Testis (tissue), 2 donors: ENCODE data around the gene EYS.

Source experiments
- POLR2A ChIP-seq: fragments of 450-650 bp; IDR thresholded peaks from one replicate; pipeline ENCODE4 v1.6.1; 2017; ENCODE audit warnings: antibody characterized with exemption, mild to moderate bottlenecking, moderate library complexity
- TF ChIP-seq, protein P1 (sequence below), 3 experiments: fragments of 450-650 bp in 2 of 3; fragments of 200-600 bp in 1 of 3; sonication (generic) in 1 of 3; IDR thresholded peaks; one replicate each; pipeline ENCODE4 v1.5.1; 2016 to 2019; ENCODE audit warnings: antibody characterized with exemption in 3 of 3, mild to moderate bottlenecking in 2 of 3, moderate library complexity in 1 of 3

DNA sequence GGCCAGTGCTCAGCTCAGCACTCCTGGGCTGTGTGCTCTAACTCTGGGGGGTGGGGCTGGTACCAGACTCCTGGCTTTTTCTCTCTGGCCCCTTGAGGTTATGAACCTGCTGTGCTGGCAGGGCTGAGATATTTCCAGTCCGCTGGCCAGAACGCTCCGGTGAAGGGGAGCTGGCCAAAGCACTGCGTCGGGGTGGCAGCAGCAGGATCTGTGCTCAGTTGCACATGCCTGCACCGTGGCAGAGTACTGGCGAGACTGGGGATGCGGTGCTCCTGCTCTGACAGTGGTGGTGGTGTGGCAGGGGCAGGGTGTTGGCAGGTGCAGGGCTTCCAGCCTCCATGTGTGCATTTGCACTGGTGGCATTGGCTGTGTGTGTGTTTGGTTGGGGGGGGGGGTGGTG is 1697.0 kb downstream of the EYS start:
- no peak for TF ChIP-seq POLR2A
- TF ChIP-seq, protein P1, sequence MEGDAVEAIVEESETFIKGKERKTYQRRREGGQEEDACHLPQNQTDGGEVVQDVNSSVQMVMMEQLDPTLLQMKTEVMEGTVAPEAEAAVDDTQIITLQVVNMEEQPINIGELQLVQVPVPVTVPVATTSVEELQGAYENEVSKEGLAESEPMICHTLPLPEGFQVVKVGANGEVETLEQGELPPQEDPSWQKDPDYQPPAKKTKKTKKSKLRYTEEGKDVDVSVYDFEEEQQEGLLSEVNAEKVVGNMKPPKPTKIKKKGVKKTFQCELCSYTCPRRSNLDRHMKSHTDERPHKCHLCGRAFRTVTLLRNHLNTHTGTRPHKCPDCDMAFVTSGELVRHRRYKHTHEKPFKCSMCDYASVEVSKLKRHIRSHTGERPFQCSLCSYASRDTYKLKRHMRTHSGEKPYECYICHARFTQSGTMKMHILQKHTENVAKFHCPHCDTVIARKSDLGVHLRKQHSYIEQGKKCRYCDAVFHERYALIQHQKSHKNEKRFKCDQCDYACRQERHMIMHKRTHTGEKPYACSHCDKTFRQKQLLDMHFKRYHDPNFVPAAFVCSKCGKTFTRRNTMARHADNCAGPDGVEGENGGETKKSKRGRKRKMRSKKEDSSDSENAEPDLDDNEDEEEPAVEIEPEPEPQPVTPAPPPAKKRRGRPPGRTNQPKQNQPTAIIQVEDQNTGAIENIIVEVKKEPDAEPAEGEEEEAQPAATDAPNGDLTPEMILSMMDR (IDR thresholded peaks at IDR 0.05), result no peak
